HepG2 (cell line): Measurements from ENCODE around the gene SULT1C4. TPM values are rescaled to one million over a fixed set of nuclear protein-coding genes. Genes with fewer than 3 reads are reported as not detected.

Experiments used
- ATAC-seq: fragments of 200-7000 bp; cut with Tn5 transposase; 3 replicates; pipeline ENCODE4 v1.9.1; 2020; ENCODE audit warnings: mild to moderate bottlenecking, moderate library complexity
- BruUV-seq: library from RNA; stranded (reverse); fragments of 400-500 nt; replicated peaks from 2 replicates; lab custom pipeline; 2021; lab: Mats Ljungman, UMichigan
- CTCF ChIA-PET: fragments of 300-600 bp; formaldehyde crosslinking; extraction: SDS; loops from one replicate; lab custom pipeline; 2021; ENCODE audit warnings: low total read pairs, inconsistent platforms, low intra/inter-chr PET ratio; lab: Yijun Ruan, JAX
- POLR2A ChIA-PET: fragments of 350-600 bp; sonication (Branson Sonifier 250); formaldehyde crosslinking; loops from one replicate; lab custom pipeline; 2020; ENCODE audit warnings: antibody characterized with exemption, inconsistent platforms; lab: Yijun Ruan, JAX
- DNase-seq: peaks from one replicate; pipeline ENCODE4 v3.0.0-alpha.2; 2015; ENCODE audit warnings: low spot score
- FAIRE-seq: peaks from 3 replicates; lab custom pipeline; 2011; peaks lifted over from hg19 to GRCh38; lab: Jason Lieb, UNC
- H2AFZ ChIP-seq: one replicate; pipeline ENCODE4 v1.6.1; 2011; ENCODE audit warnings: low read length, inconsistent platforms
- H3K27ac ChIP-seq: fragments of 300-600 bp; 3 replicates; pipeline ENCODE4 v1.8.0; 2011; ENCODE audit warnings: mixed run types, mild to moderate bottlenecking, mixed read lengths, low read length, inconsistent platforms; ENCODE audit not compliant: insufficient read depth; ENCODE audit errors: extremely low read length
- H3K27me3 ChIP-seq, 2 experiments: fragments of 200-600 bp in 1 of 2; 2 replicates in 1 of 2; 3 replicates in 1 of 2; pipeline versions ENCODE4 v1.6.0 to v1.8.0; 2011; ENCODE audit warnings: low read length in 2 of 2, mild to moderate bottlenecking in 2 of 2, moderate library complexity in 2 of 2, inconsistent platforms in 1 of 2; ENCODE audit not compliant: insufficient read depth in 2 of 2, control insufficient read depth in 1 of 2
- H3K36me3 ChIP-seq, 2 experiments: fragments of 200-600 bp in 1 of 2; replicated peaks in 1 of 2; 2 replicates in 1 of 2; 3 replicates in 1 of 2; pipeline versions ENCODE4 v1.5.1 to v1.8.0; 2011; ENCODE audit warnings: low read length in 2 of 2, inconsistent platforms in 1 of 2; ENCODE audit not compliant: insufficient read depth in 2 of 2, control insufficient read depth in 1 of 2
- H3K4me1 ChIP-seq: 2 replicates; pipeline ENCODE4 v1.5.1; 2012; ENCODE audit warnings: low read length, inconsistent platforms; ENCODE audit not compliant: insufficient read depth
- H3K4me2 ChIP-seq: 2 replicates; pipeline ENCODE4 v1.6.0; 2011; ENCODE audit warnings: low read depth, low read length, inconsistent platforms
- H3K4me3 ChIP-seq, 3 experiments: fragments of 200-600 bp in 1 of 3; sonication (generic), shearing (Covaris generic) in 1 of 3; replicated peaks in 1 of 3; 2 replicates each; pipeline ENCODE4 v1.5.1; 2011 to 2016; ENCODE audit warnings: low read length in 3 of 3, inconsistent platforms in 2 of 3, low read depth in 2 of 3, mild to moderate bottlenecking in 2 of 3, control low read depth in 1 of 3, mixed read lengths in 1 of 3; ENCODE audit not compliant: insufficient read depth in 1 of 3
- H3K79me2 ChIP-seq: one replicate; pipeline ENCODE4 v1.6.1; 2011; ENCODE audit warnings: low read length, inconsistent platforms; ENCODE audit not compliant: insufficient read depth
- H3K9ac ChIP-seq: 2 replicates; pipeline ENCODE4 v1.6.0; 2011; ENCODE audit warnings: mild to moderate bottlenecking, low read depth, low read length, inconsistent platforms; ENCODE audit not compliant: insufficient read depth
- H3K9me3 ChIP-seq: 2 replicates; pipeline ENCODE4 v1.5.1; 2012; ENCODE audit warnings: mild to moderate bottlenecking, low read length
- H4K20me1 ChIP-seq: 2 replicates; pipeline ENCODE4 v1.6.0; 2011; ENCODE audit warnings: inconsistent platforms, mild to moderate bottlenecking, low read length, moderate library complexity; ENCODE audit not compliant: insufficient read depth
- CREB1 ChIP-seq, 2 experiments: fragments of 450-650 bp in 1 of 2; IDR thresholded peaks; 2 replicates each; pipeline ENCODE4 v1.6.1; 2016 to 2017; ENCODE audit warnings: control low read depth in 1 of 2, mild to moderate bottlenecking in 1 of 2, missing compliant biosample characterization in 1 of 2, missing genetic modification characterization in 1 of 2
- CREM ChIP-seq, 2 experiments: sonication (generic) in 1 of 2; formaldehyde crosslinking in 1 of 2; IDR thresholded peaks; 2 replicates each; pipeline versions ENCODE4 v1.4.0 to v1.6.1; 2016 to 2020; ENCODE audit warnings: antibody characterized with exemption in 1 of 2, mild to moderate bottlenecking in 1 of 2, missing genetic modification reagents in 1 of 2
- HCFC1 ChIP-seq: fragments of 150-350 bp; IDR thresholded peaks from 2 replicates; pipeline ENCODE4 v1.6.1; 2014; ENCODE audit warnings: low read depth, low read length
- SCMH1 ChIP-seq: sonication (generic); formaldehyde crosslinking; IDR thresholded peaks from 2 replicates; pipeline ENCODE4 v1.9.0; 2021; ENCODE audit warnings: missing genetic modification reagents, mild to moderate bottlenecking, borderline replicate concordance
- TARDBP ChIP-seq: sonication (generic); formaldehyde crosslinking; IDR thresholded peaks from 2 replicates; pipeline ENCODE4 v1.8.0; 2022; ENCODE audit warnings: mild to moderate bottlenecking, missing genetic modification reagents
- ZNF883 ChIP-seq: sonication (generic); formaldehyde crosslinking; IDR thresholded peaks from 2 replicates; pipeline ENCODE4 v1.5.1; 2020; ENCODE audit warnings: mild to moderate bottlenecking, missing genetic modification reagents; ENCODE audit errors: not compliant biosample characterization
- ZSCAN31 ChIP-seq: sonication (generic); formaldehyde crosslinking; IDR thresholded peaks from 2 replicates; pipeline ENCODE4 v1.5.0; 2020; ENCODE audit warnings: low read depth, mild to moderate bottlenecking, missing genetic modification reagents
- WGBS: methylation state at CpG from one replicate; pipeline ENCODE4 v1.1.6; 2017; ENCODE audit warnings: low lambda C conversion rate; 5-methylcytosine and 5-hydroxymethylcytosine counted together
- in situ Hi-C: cut with HindIII; loops from 2 replicates; pipeline ENCODE4 v1.10.0; 2017; ENCODE audit warnings: low pct_unique_long_range_greater_than_20kb; ENCODE audit not compliant: extremely low pct_ligation_motif_present
- intact Hi-C: fragments of 100-400 bp; cut with micrococcal nuclease; formaldehyde crosslinking; loops from one replicate; pipeline ENCODE4 v1.10.0; 2022; ENCODE audit not compliant: unreplicated experiment
- polyA plus RNA-seq, 8 experiments: library from polyadenylated mRNA; depleted of rRNA in 3 of 8; stranded (reverse) in 7 of 8; unstranded in 1 of 8; fragments of >200 nt; fragmentation: Illumina TruSeq in 4 of 8; extraction: Trizol in 4 of 8; gene quantifications; 2 replicates each; pipeline versions ENCODE4 v1.2.1 to v1.2.3, GENCODE V29; 2011 to 2016; ENCODE audit warnings: low read depth in 4 of 8, missing spikeins in 1 of 8, mixed read lengths in 1 of 8; ENCODE audit not compliant: insufficient read depth in 1 of 8
- total RNA-seq, 5 experiments: library from RNA; depleted of rRNA; stranded (reverse); fragments of >200 nt; fragmentation: Illumina TruSeq; extraction: Trizol; gene quantifications; 2 replicates each; pipeline ENCODE4 v1.2.3, GENCODE V29; 2016; ENCODE audit warnings: low read depth in 1 of 5
- TF ChIP-seq, protein P1 (sequence below): sonication (generic); formaldehyde crosslinking; IDR thresholded peaks from 2 replicates; pipeline ENCODE4 v1.4.0; 2020; ENCODE audit warnings: missing genetic modification reagents
- TF ChIP-seq, protein P2 (sequence below): IDR thresholded peaks from 2 replicates; pipeline ENCODE4 v1.6.1; 2012; ENCODE audit warnings: low read depth, low read length, improper control_type of control experiment
- TF ChIP-seq, protein P3 (sequence below): conservative IDR thresholded peaks from 2 replicates; pipeline ENCODE4 v1.6.1; 2018; ENCODE audit warnings: missing genetic modification reagents

The SULT1C4 gene
- total and polyA plus RNA-seq, 2 of the 13 experiments (the other 11 are each of a cell fraction or from before 2014, with no cell fraction given): 1.3 to 8.6 TPM

DNA sequence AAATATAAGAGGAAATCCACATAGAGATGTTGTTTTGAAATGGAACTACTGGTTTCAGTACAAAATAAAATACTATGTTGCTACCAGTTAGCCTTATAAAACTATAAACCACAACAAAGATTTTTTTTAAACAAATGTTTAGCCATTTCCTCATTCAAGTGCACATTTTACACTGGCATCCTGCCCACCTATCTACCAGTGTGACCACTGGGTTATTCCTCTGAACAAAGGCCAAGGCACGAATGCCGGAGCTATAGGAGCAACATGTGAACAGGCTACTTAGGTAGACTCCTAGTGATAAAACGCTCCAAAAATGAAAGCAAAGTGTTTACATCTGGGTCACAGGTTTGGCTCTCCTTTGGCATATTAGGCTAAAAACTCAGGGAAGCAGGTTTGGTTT, 31.8 kb upstream of the SULT1C4 start:
- POLR2A ChIA-PET: no interaction called here

DNA sequence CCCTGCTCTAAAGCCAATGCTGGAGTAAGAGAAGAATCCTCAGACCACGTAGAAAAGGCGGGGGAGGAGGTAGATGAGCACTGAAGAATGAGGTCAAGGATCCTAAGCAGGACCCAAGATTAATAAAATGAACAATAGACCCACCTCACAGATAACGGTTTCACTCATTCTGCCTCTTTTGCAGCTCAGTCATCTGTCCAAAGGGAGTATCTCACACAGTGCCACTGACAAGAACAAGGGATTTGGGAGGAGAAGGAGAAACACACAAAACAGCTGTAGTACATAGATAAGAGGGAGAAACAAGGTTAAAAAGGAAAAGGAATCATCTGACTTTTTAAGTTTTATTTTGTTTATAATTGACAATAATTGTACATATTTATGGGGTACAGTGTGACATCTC, 30.9 kb upstream of the SULT1C4 start:
- WGBS: 19% methylated on average over 3 of the region's 3 CpGs
- intact Hi-C loops: no loop called here
- no peak overlapping the region for H2AFZ ChIP-seq
- ChIA-PET CTCF (no interaction called here), POLR2A (no interaction called here)
- FAIRE-seq: no peak
- H3K36me3 ChIP-seq: no peaks in the 10 kb centered on the region
- H4K20me1 ChIP-seq: no peaks in the 10 kb centered on the region
- in situ Hi-C loops: loop anchor here (5.0 kb wide), 1 partner anchor 235 kb away; no protein-coding TSS in a partner anchor
- H3K4me1 ChIP-seq: no peaks in the 10 kb centered on the region
- no peaks in the 10 kb centered on the region for H3K9me3 ChIP-seq
- no peak overlapping the region for H3K27ac ChIP-seq
- no peak overlapping the region for H3K4me2 ChIP-seq
- H3K79me2 ChIP-seq: no peaks in the 10 kb centered on the region
- H3K27me3 ChIP-seq: no peaks in the 10 kb centered on the region; a peak in 2 of 5 replicates
- H3K4me3 ChIP-seq: no peak overlapping the region
- H3K9ac ChIP-seq: no peak overlapping the region
- DNase-seq: no peak
- no peak for ATAC-seq
- no TSS peak for BruUV-seq
- TF ChIP-seq, protein P1, sequence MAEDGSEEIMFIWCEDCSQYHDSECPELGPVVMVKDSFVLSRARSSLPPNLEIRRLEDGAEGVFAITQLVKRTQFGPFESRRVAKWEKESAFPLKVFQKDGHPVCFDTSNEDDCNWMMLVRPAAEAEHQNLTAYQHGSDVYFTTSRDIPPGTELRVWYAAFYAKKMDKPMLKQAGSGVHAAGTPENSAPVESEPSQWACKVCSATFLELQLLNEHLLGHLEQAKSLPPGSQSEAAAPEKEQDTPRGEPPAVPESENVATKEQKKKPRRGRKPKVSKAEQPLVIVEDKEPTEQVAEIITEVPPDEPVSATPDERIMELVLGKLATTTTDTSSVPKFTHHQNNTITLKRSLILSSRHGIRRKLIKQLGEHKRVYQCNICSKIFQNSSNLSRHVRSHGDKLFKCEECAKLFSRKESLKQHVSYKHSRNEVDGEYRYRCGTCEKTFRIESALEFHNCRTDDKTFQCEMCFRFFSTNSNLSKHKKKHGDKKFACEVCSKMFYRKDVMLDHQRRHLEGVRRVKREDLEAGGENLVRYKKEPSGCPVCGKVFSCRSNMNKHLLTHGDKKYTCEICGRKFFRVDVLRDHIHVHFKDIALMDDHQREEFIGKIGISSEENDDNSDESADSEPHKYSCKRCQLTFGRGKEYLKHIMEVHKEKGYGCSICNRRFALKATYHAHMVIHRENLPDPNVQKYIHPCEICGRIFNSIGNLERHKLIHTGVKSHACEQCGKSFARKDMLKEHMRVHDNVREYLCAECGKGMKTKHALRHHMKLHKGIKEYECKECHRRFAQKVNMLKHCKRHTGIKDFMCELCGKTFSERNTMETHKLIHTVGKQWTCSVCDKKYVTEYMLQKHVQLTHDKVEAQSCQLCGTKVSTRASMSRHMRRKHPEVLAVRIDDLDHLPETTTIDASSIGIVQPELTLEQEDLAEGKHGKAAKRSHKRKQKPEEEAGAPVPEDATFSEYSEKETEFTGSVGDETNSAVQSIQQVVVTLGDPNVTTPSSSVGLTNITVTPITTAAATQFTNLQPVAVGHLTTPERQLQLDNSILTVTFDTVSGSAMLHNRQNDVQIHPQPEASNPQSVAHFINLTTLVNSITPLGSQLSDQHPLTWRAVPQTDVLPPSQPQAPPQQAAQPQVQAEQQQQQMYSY (CRISPR knock-in tag): no peak
- no peak for TF ChIP-seq SCMH1 (CRISPR knock-in tag)
- TF ChIP-seq CREB1 (IDR thresholded peaks at IDR 0.05): no peak
- no peak for TF ChIP-seq CREB1 (CRISPR knock-in tag; IDR thresholded peaks at IDR 0.05)
- TF ChIP-seq TARDBP (CRISPR knock-in tag): no peak
- TF ChIP-seq, protein P2, sequence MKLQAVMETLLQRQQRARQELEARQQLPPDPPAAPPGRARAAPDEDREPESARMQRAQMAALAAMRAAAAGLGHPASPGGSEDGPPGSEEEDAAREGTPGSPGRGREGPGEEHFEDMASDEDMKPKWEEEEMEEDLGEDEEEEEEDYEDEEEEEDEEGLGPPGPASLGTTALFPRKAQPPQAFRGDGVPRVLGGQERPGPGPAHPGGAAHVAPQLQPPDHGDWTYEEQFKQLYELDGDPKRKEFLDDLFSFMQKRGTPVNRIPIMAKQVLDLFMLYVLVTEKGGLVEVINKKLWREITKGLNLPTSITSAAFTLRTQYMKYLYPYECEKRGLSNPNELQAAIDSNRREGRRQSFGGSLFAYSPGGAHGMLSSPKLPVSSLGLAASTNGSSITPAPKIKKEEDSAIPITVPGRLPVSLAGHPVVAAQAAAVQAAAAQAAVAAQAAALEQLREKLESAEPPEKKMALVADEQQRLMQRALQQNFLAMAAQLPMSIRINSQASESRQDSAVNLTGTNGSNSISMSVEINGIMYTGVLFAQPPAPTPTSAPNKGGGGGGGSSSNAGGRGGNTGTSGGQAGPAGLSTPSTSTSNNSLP: no peak
- TF ChIP-seq CREM (IDR thresholded peaks at IDR 0.05): no peak
- no peak for TF ChIP-seq CREM (CRISPR knock-in tag; IDR thresholded peaks at IDR 0.05)
- TF ChIP-seq ZSCAN31: no peak
- no peak for TF ChIP-seq HCFC1
- TF ChIP-seq ZNF883 (CRISPR knock-in tag): no peak

More for the DNA sequence above, 31.8 kb upstream of the SULT1C4 start:
- Histone ChIP-seq H3K79me2 (no peaks in the 10 kb centered on the region), H3K9me3 (no peaks in the 10 kb centered on the region), H3K9ac (no peak overlapping the region), H3K4me1 (no peaks in the 10 kb centered on the region), H3K4me2 (no peak overlapping the region), H4K20me1 (no peaks in the 10 kb centered on the region), H3K27ac (no peak overlapping the region), H3K36me3 (no peaks in the 10 kb centered on the region), H3K4me3 (no peak overlapping the region), H2AFZ (no peak overlapping the region), H3K27me3 (no peaks in the 10 kb centered on the region; a peak in 2 of 5 replicates)
- DNase-seq (no peak), ATAC-seq (no peak), FAIRE-seq (no peak)
- in situ Hi-C loops (loop anchor here (5.0 kb wide), 1 partner anchor 236 kb away; no protein-coding TSS in a partner anchor), intact Hi-C loops (no loop called here)
- CTCF ChIA-PET: no interaction called here
- TF ChIP-seq, protein P3, sequence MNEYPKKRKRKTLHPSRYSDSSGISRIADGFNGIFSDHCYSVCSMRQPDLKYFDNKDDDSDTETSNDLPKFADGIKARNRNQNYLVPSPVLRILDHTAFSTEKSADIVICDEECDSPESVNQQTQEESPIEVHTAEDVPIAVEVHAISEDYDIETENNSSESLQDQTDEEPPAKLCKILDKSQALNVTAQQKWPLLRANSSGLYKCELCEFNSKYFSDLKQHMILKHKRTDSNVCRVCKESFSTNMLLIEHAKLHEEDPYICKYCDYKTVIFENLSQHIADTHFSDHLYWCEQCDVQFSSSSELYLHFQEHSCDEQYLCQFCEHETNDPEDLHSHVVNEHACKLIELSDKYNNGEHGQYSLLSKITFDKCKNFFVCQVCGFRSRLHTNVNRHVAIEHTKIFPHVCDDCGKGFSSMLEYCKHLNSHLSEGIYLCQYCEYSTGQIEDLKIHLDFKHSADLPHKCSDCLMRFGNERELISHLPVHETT (CRISPR knock-in tag): no peak
- WGBS: 9% methylated on average over 3 of the region's 3 CpGs
- BruUV-seq: no TSS peak
